Cerebellar cortex (tissue), 1 donor: Measurements from ENCODE around the gene PHF21A.
A peak's percentile ranks its signal among the peaks of the same experiment; 100 is the strongest.

Experiments
- DNase-seq: peaks from one replicate; pipeline ENCODE4 v3.0.0-alpha.2; 2015; ENCODE audit warnings: low spot score

Gene PHF21A

DNA sequence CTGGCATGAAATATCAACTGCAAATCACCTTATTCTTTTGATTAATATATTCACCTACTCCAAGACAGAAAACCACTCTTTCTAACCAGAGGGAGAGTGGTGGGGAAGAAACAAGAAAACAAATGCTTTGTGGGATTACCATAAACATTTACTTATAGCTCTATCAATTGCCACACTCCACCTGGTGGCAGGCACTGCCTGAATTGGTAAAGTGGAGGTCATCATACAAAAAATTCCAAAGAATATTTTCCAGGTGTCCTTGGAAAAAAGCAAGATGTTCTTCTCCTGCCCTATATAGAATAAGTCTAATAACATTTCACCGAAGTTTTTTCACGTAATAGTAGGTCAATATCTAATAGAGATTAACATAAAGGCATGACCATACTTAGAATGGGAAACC is 45.3 kb downstream of the PHF21A start:
- no peak for DNase-seq

DNA sequence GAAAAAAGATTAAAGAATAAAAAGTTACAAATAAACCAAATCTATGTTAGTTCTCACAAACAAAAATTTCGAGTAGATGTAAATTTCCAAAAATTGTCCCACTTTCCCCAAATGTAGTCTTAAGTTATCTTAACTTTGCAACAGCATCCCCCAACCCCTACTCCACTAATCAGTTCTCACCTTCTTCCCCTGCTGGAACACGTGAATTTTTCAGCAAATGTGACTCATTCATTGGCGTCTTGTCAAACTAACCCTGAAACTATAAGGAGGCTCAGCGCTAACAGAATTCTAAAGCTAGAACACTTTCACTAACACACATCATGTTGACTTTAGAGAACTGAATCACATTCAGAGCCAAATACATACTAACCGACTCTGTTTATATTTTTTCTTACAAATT is 46.1 kb downstream of the PHF21A start:
- DNase-seq: no peak

DNA sequence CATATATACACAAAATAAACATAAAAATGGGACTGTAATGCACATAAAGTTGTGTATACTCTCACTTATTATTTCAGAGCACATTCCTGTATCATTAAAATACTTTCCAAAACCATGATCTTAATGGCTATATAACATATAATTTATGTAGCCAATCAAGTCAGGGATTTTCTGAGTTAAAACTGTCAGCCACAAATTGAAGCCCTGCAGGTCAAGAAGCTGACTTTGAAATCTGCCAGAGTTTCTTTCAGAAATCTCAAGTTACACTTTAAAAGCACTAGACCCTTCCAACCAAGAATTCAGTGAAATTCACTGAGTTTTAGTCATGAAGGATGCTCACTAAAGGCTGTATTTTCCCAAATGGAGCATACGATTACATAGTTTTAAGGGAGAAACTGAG is 47.6 kb downstream of the PHF21A start:
- DNase-seq: no peak

DNA sequence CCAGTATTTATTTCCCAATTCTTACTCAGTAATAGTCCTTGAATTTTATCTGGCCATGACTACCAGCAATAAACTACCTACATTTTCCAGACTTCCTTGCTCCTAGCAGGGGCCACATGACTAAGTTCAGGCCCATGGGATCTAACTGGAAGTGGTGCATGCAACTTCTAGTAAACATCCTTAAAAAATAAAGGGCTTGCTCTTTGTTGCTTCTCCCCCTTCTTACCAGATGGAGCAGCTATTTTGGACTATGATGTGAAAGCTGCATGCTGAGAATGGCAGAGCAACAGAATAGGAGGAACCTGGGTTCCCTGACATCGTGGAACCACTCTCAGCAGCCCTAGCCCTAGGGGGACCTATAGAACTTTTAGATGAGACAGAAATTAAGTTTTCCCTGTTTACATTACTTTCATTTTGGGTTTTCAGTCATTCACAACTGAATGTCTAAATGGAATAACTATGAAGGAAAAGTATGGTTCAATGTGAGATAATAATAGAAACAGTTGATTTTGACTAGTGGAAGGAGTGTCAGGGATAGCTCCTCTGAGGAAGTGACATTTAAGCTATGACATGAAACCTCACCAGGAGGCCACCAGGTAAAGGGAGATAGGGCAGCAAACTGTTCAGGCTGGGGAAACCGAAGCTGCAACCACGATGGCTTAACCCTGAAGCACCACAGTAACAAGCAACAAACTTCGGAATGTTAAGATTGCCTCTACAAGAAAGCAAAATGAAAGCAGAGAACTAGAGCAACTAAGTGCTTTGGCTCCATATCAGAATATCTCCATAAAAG is 48.9 kb downstream of the PHF21A start:
- peak; percentile 47 for DNase-seq

DNA sequence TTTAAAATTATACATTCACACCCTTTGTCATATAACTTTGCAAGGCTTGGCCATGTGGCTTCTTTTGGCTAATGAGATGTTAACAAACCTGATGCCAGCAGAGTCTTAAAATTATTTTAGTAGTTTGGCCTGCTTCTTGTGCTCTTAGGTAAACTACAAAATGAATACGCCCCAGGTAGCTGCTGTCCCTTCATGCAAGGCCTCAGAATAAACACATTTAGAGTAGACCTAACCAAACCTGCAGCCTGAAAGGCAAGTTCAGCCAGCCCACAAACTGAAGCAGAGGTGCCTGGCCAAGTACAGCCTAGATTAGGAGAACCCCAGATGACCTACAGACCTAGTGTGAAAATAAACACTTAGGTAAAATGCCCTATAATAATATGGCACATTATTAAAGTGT is 50.2 kb downstream of the PHF21A start:
- no peak for DNase-seq

DNA sequence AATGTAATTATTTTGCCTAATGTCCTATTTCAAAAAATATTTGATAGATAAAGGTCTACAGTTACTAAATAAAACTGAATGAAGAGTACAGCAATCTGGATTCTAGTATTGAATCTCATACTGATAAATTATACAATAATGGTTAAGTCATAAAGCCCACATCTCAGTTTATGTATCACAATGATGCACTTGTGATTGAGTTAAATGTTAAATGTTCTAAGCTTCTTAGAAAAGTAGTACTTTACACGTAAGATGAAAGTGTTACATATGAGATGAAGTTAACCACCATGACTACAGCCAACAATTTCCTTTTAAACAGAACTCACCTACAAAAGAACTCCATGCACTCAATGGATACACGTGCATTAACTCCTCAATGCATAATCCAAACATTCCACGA is 51.7 kb downstream of the PHF21A start:
- DNase-seq: no peak

DNA sequence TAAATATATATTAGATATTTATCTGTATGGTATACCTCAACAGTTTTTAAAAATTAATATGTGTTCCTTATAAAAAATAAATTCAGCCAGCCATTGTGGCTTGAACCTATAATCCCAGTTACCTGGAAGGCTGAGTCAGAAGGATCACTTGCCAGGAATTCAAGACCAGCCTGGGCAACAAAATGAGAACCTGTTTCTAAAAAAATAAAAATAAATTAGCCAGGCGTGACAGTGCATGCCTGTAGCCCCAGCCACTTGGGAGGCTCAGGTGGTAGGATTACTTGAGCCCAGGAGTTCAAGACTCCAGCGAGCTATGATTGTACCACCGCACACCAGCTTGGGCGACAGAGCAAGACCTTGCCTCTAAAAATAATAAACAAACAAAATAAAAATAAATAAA is 54.9 kb downstream of the PHF21A start:
- DNase-seq: no peak

DNA sequence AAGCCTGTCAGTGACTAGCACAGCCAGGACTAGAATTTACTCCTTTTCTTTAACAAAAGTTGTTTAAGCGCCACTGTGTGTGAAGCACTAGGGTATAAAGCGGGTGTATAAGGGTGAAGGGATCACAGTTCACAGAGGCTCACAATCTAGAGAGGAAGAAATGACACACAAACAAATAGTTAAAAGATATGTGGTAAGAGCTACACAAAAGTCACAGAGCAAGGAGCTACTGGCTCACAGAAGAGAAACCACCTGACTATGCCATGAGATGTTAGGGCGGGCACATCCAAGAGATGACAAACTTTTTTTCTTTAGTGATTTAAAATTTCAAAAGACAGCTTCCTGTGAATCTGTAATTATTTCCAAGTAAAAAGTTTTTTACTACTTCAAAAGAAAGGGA is 55.6 kb downstream of the PHF21A start:
- DNase-seq: no peak

DNA sequence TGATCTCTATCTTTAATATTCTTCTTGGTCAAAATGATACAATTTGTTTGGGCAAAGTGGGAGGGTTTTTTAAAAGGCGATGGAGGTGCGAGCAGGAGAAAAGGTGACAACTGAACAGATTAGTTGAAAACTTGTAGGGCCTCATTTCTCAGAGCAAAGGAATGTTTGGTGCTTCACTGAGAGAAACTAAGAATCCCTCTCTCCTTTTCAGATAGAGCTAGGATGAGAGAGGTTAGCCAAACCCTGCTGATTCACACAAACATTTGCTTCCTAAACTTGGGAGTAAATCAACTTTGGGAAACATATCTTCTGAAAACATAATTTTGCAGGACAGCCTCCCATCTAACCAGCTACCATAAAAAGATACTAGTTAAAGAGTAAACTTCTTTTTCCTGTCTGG is 57.0 kb downstream of the PHF21A start:
- no peak for DNase-seq

DNA sequence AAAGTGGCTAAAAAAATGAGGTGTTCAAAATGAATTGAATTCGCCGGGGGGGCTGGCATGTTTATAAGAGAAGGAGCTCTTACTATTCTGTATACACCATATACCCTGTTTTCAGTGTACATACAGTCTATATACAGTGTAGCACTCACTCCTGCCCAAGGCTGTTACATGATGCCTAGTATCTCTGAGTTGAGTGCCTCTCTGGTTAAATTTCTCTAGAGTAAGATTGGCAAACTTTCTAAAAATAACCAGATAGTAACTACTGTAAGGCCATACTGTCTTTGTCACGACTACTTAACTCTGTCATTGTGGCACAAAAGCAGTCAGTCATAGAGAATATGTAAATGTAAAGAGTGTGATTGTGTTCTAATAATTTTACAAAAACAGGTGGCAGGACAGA is 58.1 kb downstream of the PHF21A start:
- no peak for DNase-seq

DNA sequence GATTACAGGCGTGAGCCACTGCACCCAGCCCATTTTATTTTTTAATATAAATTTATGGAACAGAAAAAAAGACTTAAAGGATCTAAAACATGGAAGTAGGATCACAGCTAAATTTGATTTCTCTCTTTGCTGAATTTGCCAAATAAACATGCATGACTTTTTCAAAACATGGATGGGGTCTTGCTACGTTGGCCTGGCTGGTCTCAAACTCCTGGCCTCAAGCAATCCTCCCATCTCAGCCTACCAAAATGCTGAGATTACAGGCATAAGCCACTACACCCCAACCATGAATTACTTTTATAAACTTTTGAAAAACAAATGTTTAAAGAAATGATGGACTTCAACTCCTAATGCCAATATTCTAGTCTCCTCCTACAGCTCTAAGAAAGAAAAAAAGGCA is 61.2 kb downstream of the PHF21A start:
- DNase-seq: no peak

DNA sequence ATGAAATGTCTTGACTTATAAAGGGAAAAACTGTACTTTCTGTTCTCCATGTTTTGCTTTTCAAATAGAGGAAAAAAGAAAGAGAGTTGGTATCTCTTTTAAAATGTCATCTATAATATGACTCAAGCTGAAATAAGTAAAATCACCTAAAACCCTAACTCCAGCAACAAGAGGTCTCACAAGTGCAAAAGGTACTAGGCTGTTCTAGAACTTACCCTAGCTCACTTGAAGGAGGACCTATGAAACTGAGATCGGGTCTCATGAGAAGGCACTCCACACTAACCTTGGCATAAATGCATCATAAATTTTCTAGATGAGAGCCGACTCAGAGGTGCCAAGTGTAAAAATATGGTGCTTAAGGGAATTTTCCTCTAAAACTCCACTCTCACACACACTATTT is 63.8 kb downstream of the PHF21A start:
- no peak for DNase-seq

DNA sequence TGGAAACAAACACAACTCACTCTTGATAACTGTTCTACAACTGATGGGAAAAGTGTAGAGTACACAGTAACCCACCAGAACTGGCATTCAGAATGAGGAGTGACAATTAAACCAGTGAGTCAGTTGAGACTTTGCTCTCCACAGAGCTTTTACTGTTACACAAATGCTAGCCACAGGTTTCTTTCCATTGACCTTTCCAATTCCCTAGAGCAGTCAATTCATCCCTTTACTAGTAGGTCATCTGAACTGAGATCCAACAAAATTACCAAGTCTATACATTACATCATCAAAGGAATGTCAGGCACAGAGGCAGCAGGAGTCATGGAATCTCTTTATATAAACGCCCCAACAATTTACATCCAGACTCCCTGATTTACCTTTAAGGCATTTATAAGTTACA is 65.9 kb downstream of the PHF21A start:
- no peak for DNase-seq

DNA sequence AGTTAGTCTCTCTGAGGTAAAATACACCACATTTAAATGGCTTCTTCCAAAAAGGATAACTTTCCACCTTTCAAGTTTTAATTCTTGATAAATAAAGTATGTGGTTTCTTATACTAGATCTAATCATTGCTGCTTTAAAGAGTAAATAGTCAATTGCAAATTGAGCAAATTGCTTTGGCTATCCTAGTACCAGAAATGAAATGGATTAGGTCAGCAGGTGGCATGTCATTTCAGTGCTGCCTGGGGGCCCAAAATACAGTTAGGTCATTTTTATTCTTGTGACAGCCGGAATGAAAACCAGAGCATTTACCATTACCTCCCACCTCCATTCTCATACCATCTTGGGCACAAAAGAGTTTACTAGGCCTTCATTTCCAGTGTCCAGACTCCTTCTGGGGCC is 70.2 kb downstream of the PHF21A start:
- DNase-seq: no peak

DNA sequence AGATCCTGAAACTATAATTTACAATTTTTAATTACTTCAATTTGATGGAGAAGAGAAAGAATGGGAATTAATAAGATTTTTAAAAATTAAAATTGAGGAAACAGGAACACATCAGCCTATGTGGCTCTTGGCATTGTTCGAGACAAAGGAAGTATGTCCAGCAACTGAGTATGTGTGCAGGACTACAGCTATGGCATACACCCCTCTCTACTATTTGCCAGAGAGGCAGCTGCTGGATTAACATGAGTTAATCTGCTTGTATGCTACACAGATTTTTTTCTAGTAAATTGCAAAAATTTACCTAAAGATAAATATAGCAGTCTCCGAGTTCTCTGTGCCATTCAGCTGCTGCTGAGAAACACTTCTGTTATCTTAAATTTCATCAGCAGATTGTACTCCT is 70.6 kb downstream of the PHF21A start:
- peak; percentile 38 for DNase-seq

DNA sequence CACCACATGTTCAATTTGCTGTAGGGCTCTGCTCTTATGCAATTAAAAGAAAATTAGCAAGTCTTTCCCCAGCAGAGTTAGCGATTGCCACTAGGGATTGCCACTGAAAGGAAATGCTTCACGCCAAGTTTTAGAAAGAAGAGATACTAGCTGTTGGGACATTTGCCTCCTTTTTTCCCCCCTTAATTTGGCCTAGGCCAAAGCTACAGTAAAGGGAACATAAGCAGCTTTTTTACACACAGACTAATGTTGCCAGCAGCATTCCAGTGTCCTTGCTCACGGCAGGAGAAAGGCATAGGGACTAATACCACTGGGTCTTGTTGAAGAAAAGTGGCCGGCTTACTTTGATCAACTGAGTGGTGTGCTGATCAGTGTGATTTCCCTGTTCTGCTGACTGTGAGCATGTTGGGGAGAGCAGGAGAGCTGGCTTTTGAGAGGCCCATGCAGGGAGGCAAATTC is 71.2 kb downstream of the PHF21A start:
- peak; percentile 56 for DNase-seq

DNA sequence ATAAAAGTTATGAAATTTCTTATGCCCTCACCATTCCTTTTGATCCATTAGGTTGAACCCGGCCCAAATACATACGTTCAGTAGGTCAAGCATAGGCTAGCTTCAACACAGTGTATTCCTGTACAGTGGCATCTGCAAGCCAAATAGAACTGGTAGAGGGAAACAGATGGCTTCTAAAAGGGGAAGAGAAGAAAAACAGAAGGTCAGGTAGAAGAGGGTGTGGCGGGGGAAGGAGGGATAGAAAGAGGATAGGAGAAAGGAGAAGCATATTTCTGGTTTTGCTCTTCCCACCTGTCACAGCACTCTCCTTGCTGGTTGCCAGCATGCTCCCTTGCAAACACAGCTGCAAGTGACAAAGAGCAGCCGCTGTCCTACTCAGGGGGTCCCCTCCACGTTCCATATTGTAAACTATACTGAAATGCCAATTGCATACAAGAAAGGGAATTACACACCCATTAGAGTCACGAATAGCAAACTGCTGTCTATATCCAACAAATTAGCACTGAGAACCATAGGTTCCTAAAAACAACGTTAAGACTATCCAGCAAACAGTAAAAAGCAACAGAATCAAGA is 71.8 kb downstream of the PHF21A start:
- peak; percentile 61 for DNase-seq

DNA sequence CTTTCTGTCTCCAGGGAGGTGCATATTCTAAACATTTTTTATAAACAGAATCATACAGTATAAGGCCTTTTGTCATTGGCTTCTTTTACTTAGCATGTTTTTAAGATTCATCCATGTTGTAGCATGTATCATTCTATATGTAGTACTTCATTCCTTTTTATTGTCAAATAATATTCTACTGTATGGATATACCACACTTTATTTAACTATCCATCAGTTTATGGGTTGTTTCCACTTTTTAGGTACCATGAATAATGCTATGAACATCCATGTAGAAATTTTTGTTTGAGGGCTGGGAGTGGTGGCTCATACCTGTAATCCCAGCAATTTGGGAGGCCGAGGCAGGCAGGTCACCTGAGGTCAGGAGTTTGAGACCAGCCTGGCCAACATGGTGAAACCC is 73.1 kb downstream of the PHF21A start:
- no peak for DNase-seq

DNA sequence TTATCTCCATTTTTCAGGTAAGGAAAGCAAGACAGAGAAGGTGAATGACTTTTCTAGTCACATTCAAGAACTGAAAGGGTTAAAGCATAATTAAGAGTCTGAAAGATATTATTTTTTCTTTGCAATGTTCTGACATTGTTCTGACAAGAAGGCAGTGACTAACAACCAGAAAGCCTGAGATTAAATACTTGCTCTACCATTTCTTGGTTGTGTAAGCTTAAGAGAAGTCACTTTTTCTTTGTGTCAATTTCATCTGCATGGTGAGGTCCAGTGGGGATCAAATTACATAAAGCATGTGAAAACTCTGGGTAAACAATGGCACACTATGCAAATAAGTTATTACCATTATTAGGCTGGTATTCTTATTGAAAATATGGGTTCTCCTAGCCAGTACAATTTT is 73.7 kb downstream of the PHF21A start:
- no peak for DNase-seq

DNA sequence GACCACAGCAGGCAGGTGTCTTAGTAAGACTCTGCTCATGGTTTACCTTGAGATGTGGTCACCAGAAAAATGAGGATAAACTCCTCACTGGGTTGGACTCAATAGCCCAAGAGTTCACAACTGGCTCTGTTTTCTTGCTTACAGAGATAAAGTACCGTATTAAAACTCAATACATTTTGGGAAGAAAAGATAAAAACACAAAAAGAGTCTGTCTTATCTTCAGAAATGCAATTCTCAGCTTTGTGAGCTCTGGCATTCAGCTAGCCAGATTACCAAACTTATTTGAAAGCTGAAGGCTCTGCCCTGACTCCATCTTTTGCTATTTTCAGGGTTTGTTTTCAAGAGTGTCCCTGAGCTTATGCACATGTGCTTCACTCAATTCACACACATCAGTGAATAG is 75.4 kb downstream of the PHF21A start:
- DNase-seq: no peak

DNA sequence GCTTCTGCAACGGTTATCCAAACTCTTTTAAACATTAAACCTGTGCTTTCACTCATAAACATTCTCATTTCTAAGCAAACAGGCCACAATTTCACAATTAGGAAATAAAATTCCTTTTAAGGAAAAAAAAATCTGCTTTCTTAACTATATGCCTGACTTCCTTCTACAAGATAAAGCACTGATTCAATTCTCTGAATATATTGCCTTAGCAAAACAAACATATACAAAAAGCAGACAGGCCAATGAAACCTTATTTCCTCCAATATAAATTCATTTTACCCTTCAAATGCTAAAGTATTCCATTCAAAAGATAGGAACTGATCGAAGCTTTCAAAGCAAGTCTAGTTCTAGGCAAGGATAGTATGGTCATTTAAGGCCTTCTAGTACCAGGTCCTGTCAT is 76.7 kb downstream of the PHF21A start:
- no peak for DNase-seq

DNA sequence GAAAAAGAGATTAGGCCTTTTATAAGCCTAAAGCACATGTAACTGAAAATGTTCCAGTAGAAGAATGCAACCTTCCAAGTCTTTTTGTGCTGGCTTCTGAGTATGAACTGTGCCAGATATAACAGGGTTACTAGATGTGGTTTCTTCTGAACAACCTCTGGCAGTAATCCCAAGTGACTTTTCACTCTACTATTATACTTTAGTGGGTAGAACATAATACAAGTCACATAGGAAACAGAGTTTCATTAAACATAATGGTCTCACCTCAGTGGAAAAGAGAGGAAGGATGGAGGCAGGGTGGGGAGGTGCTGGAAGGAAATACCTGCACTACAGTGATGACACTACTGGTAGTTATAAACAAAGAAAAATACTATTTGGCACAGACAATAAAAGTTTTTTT is 81.3 kb downstream of the PHF21A start:
- DNase-seq: no peak

DNA sequence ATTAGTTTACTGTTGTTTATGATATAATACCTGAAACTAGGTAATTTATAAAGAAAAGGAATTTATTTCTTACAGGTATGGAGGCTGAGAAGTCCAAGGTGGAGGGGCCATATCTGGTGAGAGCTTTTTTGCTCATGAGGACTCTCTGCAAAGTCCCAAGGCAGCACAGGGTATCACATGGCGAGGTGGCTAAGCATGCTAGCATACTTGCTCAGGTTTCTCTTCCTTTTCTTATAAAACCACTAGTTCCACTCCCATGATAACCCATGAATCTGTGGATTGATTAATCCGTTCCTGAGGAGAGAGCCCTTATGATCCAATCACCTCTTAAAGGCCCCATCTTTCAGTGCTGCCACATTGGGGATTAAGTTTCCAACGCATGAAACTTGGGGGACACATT is 82.7 kb downstream of the PHF21A start:
- DNase-seq: no peak

DNA sequence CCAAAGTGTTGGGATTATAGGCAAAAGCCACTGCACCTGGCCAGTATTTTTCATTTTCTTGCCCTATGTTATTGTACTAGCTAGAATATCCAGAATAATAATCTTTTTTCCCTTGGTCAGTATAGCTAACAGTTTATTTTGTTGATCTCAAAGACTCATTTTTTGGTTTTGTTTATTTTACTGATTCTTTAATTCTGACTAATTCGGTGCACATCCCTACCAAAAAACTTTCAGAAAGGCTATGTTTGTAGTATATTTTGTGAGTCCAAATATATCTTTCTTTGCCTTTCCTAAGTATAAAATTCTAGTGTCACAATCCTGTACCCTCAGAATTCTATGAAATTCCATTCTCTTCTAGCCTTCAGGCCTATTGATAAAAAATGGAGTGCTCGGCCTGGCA is 84.3 kb downstream of the PHF21A start:
- no peak for DNase-seq
